ENCODE data around the gene LARP4B. TPM values are rescaled to one million over a fixed set of nuclear protein-coding genes. Genes with fewer than 3 reads are reported as not detected.
"Not testable (repeated sequence)": the region's sequence is repeated elsewhere in the genome, so short reads cannot be mapped to it uniquely, and the experiment has no call there.

The LARP4B gene
- total and polyA plus RNA-seq, 2 donors from 2014 or later, result 12.9 to 96.6 TPM

DNA sequence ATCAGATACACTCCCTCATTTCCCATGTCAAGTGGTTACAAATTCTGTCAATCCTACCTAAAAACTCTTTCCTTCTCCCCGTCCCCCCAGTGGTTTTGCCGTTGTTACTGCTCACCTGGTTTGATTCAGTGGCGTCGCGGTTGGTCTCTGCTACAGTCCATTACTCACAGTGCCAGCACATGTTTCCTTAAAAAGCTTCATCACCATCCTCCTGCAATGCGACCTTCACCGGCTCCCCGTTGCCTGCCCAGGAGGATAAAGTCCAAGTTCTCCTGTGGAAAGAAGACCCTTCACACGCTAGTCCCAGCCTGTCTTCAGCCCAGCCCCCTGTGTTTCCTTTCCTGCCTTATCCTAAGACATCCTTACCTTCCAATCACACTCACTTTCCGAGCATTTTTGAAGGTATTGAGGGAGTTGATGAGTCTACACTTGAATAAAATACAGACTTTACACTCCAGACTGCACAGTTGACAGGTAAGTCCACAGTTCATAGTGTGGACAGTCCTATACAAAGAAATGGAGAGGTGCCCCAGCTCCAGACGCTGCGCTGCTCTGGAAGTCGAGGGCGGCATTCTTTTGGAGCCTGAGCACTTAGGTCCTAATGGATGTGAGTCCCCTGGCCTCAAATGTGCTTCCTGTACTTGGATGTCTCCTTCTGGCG, 3.4 kb upstream of the LARP4B start:
- FAIRE-seq (no peak), DNase-seq (peak in 2 of 5 donors; percentile 41 to 66)
- Histone ChIP-seq H3K9me3 (ENCODE audit: control insufficient read depth in 2 of 3, insufficient read depth in 1 of 3, low read length in 3 of 3) (no peaks in the 10 kb centered on the region), H3K4me1 (ENCODE audit: control insufficient read depth in 2 of 3, insufficient read depth in 2 of 3, low read depth in 1 of 3, low read length in 3 of 3) (peaks cover 0 to 2% (median under 1%) of the 10 kb centered on the region in 3 donors), H3K36me3 (ENCODE audit: control insufficient read depth in 2 of 3, insufficient read depth in 3 of 3, low read length in 3 of 3) (no peaks in the 10 kb centered on the region), H3K27ac (ENCODE audit: low read depth in 2 of 2, low read length in 2 of 2) (no peak overlapping the region), H3K4me3 (ENCODE audit: low read length in 3 of 3) (no peak overlapping the region), H3K9ac (ENCODE audit: low read length in 3 of 3) (no peak overlapping the region), H3K27me3 (ENCODE audit: control insufficient read depth, insufficient read depth, low read length) (no peaks in the 10 kb centered on the region)
- TF ChIP-seq CTCF (IDR thresholded peaks at IDR 0.05; ENCODE audit: borderline replicate concordance, extremely low read depth, insufficient read depth), result no peak
- intact Hi-C loops (cut with DNase I), result no loop called here

DNA sequence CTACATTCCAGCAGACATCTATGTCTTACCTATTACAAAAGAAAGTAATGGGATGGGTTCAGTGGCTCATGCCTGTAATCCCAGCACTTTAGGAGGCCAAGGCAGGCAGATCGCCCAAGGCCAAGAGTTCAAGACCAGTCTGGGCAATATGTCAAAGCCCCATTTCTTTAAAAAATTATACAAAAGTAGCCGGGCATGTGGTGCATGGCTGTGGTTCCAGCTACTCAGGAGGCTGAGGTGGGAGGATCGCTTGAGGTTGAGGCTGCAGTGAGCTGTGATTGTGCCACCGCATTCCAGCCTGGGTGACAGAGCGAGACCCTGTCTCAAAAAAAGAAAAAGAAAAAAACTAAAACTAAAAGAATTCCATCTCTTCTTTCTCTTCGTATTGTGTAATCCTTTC, 2.7 kb upstream of the LARP4B start:
- H3K9me3 ChIP-seq (ENCODE audit: control insufficient read depth in 2 of 3, insufficient read depth in 1 of 3, low read length in 3 of 3); H3K4me1 ChIP-seq (ENCODE audit: control insufficient read depth in 2 of 3, insufficient read depth in 2 of 3, low read depth in 1 of 3, low read length in 3 of 3); H3K9ac ChIP-seq (ENCODE audit: low read length in 3 of 3); intact Hi-C loops (cut with DNase I); H3K27me3 ChIP-seq (ENCODE audit: control insufficient read depth, insufficient read depth, low read length); H3K36me3 ChIP-seq (ENCODE audit: control insufficient read depth in 2 of 3, insufficient read depth in 3 of 3, low read length in 3 of 3); DNase-seq; H3K27ac ChIP-seq (ENCODE audit: low read depth in 2 of 2, low read length in 2 of 2); FAIRE-seq; H3K4me3 ChIP-seq (ENCODE audit: low read length in 3 of 3): not testable (repeated sequence)

GRCh38 chr10:932589-932988, 1.1 kb upstream of the LARP4B start:
- DNase-seq (peak in 2 of 5 donors; percentile 74 to 84), FAIRE-seq (no peak)
- Histone ChIP-seq H3K9me3 (ENCODE audit: control insufficient read depth in 2 of 3, insufficient read depth in 1 of 3, low read length in 3 of 3) (no peaks in the 10 kb centered on the region), H3K27ac (ENCODE audit: low read depth in 2 of 2, low read length in 2 of 2) (no peak overlapping the region), H3K9ac (ENCODE audit: low read length in 3 of 3) (no peak overlapping the region), H3K4me3 (ENCODE audit: low read length in 3 of 3) (no peak overlapping the region), H3K36me3 (ENCODE audit: control insufficient read depth in 2 of 3, insufficient read depth in 3 of 3, low read length in 3 of 3) (no peaks in the 10 kb centered on the region), H3K4me1 (ENCODE audit: control insufficient read depth in 2 of 3, insufficient read depth in 2 of 3, low read depth in 1 of 3, low read length in 3 of 3) (peaks cover 0 to 9% (median 9%) of the 10 kb centered on the region in 3 donors), H3K27me3 (ENCODE audit: control insufficient read depth, insufficient read depth, low read length) (no peaks in the 10 kb centered on the region)
- intact Hi-C loops (cut with DNase I), result no loop called here
- TF ChIP-seq CTCF (IDR thresholded peaks at IDR 0.05; ENCODE audit: borderline replicate concordance, extremely low read depth, insufficient read depth), result no peak

DNA sequence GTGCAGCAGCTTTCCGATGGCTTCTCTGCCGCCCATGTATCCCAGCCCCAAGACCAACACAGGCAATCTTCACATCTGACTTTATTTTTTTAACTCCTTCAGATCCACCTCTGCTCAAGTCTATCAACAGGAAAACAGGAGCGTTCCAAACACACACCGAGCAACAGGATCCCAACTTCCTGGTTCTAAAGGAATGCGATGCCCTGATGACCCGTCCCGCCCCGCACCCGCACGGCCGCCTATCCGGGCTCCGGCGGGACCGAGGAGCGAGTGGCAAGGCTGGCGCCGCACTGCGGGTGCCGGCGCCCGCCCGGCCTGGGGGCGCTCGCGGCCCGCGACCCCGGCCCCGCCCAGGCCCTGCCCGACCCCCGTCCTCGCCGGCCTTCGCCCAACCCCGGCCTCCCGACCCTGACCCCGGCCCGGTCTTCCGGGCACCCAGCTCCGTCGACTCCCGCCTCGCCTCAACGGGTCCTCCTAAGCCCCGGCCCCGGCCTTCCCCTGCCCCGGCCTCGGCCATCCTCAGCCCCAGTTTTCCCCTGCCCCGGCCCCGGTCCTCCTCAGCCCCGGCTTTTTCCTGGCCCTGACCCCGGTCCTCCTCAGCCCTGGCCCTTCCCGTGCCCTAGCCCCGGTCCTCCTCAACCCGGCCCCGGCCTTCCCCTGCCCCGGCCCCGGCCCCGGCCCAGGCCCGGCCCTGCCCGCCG, 730 bp downstream of the LARP4B start:
- no peaks in the 10 kb centered on the region for H3K27me3 ChIP-seq (ENCODE audit: control insufficient read depth, insufficient read depth, low read length)
- H3K27ac ChIP-seq (ENCODE audit: low read depth in 2 of 2, low read length in 2 of 2), result peak overlapping the region; percentile 83 to 86
- FAIRE-seq (no peak), DNase-seq (peak; percentile 51 to 84 (median 62))
- H3K9ac ChIP-seq (ENCODE audit: low read length in 3 of 3), result peak overlapping the region; percentile 83 to 96 (median 87)
- H3K4me1 ChIP-seq (ENCODE audit: control insufficient read depth in 2 of 3, insufficient read depth in 2 of 3, low read depth in 1 of 3, low read length in 3 of 3), result peaks cover 0 to 21% (median 12%) of the 10 kb centered on the region in 3 donors
- intact Hi-C loops (cut with DNase I), result no loop called here
- peak overlapping the region; percentile 74 to 93 (median 88) for H3K4me3 ChIP-seq (ENCODE audit: low read length in 3 of 3)
- H3K9me3 ChIP-seq (ENCODE audit: control insufficient read depth in 2 of 3, insufficient read depth in 1 of 3, low read length in 3 of 3), result no peaks in the 10 kb centered on the region
- no peak for TF ChIP-seq CTCF (IDR thresholded peaks at IDR 0.05; ENCODE audit: borderline replicate concordance, extremely low read depth, insufficient read depth)
- peaks cover 0 to 3% (median 0%) of the 10 kb centered on the region in 3 donors for H3K36me3 ChIP-seq (ENCODE audit: control insufficient read depth in 2 of 3, insufficient read depth in 3 of 3, low read length in 3 of 3)

Measured in kidney (tissue), 14 donors.